GM19395 (cell line): ENCODE data around the gene HOXC13.

ENCODE experiments used
- ATAC-seq: cut with Tn5 transposase; IDR thresholded peaks from one replicate; pipeline ENCODE4 v1.9.1; 2021; ENCODE audit warnings: mild to moderate bottlenecking, moderate library complexity; ENCODE audit not compliant: unreplicated experiment

HOXC13 gene, protein sequence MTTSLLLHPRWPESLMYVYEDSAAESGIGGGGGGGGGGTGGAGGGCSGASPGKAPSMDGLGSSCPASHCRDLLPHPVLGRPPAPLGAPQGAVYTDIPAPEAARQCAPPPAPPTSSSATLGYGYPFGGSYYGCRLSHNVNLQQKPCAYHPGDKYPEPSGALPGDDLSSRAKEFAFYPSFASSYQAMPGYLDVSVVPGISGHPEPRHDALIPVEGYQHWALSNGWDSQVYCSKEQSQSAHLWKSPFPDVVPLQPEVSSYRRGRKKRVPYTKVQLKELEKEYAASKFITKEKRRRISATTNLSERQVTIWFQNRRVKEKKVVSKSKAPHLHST

DNA sequence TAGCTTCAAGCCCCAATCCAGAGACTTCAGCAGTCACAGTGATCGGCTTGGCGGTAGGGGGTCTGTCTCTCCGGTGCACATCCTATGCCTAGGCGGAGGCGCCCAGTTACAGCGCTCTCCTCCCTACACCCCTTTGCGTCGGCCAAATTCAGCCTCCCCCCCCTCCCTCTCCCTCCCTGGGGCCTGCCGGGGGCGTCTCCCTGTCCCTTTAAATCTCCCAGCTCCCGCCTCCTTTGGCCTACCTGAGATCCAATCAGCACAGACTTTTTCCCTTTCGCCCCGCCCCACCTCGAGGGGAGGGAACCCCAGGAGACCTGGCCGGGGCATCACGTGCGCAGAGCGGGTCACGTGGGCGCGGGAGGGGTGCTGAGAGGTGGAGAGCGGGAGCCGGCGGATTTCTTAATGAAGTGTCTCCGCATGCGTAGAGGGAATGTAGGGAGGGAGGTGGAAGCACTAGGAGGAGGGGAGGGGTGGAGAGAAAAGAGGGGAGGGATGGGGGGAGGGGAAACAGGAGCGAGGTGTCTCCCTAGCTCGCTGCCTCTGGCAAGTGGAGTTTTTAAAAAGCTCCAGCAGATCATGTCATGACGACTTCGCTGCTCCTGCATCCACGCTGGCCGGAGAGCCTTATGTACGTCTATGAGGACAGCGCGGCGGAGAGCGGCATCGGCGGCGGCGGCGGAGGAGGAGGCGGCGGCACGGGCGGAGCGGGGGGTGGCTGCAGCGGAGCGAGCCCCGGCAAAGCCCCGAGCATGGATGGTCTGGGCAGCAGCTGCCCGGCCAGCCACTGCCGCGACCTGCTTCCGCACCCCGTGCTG, at the start of gene HOXC13:
Gene HOXC13 (plus strand): TSS at position 506 of the 815 bp plus-strand sequence. CDS start 76 bp downstream, at position 582.
- ATAC-seq, result no peak

DNA sequence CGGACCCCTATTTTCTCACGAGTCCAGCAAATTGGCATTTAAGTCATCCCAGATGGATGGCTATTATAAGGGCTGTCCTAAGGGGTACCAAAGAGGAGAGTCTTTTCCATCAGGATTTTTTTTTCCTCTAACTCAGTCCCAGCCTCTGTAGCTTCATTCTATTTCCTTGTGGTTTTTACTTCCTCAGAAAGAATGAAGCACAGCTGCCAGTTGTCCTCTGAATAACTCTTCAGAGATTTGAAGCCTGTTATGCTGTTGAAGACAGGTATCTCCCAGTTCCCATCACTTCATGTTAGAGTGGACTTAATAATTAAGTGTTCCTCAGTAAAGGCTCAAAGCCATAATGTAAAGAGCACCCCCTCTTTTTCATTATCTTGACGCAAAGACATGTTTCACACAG, 48.5 kb upstream of the HOXC13 start:
- no peak for ATAC-seq

DNA sequence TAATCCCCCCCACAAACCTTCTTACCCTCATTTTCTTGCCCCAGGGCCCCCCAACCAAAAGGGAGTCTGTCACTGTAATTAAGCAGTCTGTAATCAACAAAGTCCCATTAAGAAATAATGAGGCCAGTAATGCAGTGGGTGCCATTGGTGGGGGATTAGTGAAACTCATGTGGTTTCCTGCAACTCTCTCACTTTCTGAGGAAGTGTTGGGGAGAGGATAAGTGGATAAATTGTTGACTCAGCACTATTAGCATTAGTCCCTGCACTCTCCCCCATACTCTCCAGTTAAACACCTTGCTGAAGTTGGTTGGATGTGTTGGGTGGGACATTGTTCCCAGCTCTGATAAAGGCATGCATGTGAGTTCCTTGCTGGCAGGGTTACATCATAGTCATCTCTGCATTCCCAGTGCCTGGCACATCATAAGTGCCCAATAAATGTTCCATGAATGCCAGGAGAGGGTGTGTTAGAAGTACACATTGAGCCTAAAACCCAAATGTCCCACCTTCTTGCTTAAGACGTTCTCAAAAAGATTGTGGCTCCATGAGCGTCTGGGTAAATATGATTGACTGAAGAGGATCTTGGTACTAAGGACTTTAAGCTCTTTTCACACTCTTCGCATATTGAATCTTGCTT, 45.8 kb upstream of the HOXC13 start:
- ATAC-seq, result no peak

DNA sequence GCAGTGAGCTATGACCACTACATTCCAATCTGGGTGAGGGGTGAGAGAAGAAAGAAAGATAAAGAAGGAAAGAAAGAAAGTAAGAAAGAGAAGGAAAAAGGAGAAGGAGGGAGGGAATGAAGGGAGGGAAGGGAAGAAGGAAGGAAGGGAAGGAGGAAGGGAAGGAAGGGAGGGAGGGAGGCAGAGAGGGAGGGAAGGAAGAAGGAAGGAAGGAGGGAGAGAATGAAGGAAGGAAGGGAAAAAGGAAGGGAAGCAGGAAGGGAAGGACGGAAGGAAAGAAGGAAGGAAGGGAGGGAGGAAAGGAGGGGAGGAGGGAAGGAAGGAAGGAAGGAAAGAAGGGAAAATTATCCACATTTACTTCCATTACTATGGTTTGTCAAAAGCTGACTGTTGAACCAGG, 39.4 kb upstream of the HOXC13 start:
- ATAC-seq, result no peak

DNA sequence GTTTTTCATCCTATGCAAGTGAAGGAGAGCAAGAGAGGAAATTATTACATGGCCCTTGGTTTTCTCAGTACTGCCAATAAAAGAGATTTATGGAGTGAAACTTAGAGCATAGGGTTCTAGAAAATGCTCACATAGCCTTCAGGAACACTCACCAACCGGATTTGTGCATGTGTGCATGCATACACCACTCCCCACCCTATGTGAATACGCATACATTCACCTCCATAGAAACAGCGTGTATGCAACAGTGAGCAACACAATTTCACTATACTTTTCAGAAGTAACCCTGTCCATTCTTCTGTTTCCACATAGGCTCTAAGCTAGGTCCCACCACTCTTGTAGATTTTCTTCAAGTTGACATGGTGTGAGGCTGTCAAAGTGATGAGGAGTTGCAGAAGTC, 31.5 kb upstream of the HOXC13 start:
- ATAC-seq, result no peak

DNA sequence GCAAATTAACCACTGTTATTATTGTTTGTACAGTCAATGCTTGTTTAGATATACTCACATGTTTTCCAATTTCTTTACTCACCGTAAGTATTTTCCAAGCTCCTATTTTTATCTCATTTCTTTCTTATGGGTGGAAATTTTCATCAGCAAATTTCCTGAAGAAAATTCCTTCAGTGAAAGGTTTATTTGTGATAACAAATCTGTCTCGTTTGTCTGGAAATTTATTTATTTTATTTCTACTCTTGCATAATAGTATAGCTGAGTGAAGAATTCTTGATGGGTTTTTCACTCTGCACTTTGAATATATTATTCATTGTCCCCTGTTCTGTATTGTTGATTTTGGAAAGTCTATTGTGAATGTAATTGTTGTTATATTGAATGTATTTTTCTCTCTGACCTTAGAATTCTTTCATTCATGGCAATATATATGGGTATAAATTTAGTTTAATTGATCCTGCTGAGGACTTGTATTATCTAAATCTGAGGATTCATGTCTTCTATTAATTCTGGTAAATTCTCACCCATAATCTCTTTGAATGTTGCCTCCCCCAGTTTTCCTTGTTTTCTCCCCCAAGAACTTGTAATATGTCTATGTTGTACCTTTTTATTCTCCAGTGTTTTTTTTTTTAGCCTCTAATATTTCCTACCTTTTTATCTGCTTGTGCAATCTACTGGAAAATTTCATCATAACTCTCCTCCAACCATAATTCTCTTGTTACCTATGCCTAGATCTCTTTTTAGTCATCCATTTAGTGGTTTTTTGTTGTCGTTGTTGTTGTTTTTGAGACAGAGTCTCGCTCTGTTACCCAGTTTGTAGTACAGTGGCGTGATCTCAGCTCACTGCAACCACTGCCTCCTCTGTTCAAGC, 21.6 kb upstream of the HOXC13 start:
- no peak for ATAC-seq

DNA sequence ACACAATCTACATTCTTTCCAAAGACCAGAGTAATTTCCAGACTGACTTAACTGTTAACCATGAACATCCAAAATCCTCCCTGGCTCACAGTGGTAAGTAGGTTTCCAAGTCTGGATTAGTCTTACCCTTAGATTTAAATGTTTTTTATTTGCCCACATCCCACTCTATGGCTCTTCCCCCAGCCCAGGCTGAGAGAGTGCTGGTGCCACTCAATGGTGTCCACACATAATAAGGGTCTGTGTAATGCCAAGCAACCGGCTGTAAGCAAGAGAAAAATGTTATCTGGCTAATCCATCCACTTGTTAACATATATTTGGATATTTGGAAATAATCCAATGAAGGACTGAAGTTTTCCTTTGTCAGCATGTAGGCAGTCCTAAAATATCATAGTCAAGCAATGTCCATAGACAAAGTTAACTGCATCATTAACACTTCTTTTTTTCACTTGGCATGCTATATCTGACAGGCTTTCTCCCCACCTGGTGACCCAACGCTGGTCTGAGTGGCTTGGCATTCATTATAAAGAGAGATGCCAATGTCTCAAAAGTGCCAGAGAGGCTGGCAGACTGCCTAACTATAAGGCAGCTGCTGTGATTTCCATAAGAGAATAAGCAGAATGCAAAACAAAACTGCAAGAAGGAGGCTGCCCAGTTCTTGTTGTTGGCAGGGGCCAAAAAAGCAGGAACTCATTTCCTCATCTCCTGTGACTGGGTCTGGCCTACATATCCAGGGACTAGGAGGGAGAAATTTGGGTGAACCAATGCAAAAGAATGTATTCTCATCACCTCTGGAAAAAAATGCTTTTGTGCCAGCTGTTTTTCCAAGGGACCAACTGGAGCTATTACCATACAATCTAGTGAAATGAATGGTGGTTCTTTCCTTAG, 13.9 kb upstream of the HOXC13 start:
- no peak for ATAC-seq

DNA sequence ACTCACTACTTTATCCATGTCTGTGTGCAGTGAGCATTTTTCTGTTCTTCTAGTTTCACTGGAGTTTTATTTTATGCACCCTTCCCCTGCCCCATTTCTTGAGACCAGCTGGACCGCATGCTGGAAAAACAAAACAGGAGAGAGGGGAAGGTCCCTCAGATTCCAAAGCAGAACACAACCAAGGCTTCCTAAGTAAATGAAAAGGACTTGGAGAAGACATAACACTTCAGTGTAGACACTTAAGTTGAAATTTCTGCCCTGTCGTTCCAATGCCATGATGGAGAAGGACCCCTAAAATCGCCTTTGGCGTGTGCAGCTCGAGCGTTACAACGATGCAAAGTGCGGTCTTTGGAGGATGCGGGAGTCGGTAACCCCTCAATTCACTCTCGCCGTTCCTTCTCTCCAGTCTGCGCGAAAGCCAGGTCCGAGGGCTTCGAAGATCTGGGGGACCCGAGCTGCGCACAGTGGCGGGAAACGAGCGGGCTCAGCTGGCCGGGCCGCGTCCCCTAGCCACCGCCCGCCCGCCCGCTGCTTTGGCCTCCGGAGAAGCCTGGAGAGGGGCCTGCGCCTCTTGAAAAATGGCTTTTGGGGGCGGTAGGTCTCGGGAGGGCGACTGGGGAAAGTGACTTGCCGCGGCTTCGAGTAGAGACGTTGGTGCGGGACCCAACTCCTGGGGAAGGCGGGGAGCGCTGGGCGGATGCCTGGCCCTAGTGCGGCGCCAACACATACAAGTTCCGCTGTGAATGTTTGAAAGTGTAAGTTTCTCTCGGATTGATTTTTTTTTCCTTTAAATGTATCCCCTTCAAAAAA, 11.2 kb upstream of the HOXC13 start:
- no peak for ATAC-seq

DNA sequence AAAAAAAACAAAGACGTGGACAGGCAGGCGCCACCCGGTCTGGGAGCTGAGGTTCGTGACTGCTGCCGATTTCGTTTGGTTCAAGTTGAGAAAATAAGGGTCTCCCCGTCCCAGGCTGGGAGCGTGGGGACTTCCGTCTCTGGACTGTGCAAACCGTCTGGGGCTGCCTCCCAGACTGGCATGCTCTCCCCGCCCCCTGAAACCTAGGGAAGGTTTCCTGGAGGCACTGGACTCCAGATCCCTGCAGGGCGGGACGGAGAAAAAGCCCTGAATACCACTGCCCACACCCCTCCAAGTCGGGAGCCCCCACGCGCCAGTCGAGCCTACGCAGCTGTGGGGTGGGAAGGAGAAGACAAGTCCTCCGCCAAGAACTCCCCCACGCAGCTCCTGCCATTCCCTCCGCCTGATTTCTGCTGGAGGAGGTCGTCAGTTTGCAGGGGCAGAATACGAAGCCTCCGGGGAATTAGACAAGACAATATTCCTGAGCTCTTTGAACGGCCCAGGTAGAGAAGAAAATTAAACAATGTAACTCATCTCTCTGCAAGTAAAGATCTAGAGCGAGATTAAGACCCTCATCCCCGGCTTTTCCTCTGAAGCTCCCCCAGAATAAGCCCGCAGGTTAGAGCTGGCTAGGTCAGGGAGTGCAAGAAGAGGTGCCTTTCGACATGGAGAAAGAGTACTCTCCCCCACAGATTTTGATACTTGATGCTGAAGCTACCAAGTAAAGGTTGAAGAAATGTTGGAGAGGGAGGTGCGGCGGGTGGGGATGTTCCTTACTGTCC, 10.4 kb upstream of the HOXC13 start:
- no peak for ATAC-seq

DNA sequence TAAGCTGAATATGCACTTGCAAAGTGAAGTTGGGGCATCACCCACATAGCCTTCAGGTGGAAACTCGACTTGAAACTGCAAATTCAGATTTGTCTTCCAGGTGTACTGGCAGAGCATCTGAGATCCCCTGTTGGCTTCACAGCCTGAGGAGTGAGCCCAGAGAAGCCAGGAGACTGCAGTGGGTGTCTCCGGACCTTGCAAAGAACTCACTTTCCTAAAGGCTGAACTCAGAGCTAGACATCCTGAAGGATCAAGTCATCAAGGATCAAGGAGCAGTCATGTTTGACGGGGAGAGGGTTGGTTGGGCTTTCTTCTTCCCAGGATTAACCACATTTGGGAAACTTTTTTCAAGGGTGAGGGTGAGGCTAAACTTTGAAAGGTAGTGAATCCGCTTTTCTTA, 9.1 kb upstream of the HOXC13 start:
- ATAC-seq, result no peak

DNA sequence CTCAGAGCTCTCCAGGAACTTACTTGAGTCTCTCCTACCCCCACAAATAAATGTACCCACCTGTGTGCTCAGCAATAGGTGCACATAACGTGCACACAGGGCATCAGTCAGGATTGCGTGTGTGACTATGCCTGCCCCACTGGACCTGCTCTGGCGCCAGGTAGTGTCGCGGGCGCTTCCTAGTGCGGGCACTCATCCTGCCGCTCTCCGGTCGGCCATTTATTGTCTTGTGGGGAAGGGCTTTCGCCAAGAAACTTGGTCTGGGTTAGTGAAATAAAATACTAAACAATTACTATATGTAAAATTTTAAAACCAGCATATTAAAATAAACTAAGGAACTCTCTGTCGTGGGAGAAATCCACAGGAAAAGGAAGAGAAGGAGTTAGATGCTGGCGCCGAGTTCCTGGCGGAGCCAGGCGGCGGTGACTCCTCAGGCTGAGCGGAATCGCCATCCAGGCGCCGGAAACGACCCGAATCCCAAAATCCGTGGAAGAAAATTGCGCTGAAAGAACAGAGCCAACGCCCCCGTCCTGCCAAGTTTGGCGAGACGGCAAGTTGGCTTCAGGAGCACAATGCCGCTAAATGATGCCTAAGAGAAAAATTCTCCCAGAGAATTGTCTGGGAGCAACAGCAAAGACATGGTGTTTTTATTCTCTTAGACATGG, 7.9 kb upstream of the HOXC13 start:
- no peak for ATAC-seq

DNA sequence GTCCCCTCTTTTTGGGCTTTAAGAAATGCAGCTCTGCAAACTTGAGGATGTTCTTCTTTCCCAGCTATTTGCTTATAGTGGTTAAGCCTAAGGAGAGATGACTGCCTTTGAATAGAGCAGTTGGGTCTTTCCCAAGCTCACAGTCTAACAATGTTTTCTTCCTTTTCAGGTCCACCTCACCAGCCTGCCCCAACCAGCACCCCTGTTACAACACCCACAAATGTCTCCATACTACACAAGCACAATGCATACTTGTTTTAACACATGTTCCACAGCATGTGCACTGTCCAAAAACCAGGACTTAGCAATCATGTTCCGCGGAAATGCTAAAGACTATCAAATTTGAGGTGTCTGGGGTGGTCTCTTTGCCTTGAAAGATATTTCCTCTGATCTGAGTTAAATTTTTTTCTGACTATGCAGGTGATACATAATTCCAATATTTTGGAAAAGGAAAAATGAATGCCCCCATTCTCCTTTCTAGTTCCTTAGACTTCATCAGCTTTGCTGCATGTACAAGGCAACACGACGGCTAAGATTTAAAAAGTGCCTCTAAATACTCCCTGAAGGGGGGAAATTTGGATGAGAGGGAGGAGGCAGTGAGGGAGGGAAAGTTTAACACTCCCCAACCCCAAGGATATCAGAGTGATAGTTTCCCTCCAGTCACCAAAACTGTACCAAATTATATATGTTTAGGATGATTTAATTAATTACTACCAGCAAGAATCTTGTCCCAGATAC, 6.6 kb upstream of the HOXC13 start:
- no peak for ATAC-seq

DNA sequence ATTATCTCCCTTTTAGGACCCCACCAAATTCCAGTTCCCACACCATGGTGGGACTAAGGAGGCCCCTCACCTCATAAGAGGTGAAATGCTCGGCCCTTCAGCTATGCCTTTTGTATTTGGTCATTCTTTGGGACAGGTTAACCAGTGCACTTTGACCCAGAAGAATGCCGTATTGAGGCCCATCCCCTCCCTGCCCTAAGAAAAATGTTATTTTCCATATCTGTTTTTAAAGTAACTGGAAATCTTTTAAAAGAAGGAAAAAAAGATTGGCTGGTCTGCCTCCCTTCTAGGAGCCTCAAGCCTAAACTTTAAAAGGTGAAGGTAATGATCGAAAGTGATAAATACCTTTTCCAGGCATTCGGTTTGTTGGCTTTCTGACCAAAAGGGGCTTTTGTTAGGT, 5.7 kb upstream of the HOXC13 start:
- ATAC-seq, result no peak

DNA sequence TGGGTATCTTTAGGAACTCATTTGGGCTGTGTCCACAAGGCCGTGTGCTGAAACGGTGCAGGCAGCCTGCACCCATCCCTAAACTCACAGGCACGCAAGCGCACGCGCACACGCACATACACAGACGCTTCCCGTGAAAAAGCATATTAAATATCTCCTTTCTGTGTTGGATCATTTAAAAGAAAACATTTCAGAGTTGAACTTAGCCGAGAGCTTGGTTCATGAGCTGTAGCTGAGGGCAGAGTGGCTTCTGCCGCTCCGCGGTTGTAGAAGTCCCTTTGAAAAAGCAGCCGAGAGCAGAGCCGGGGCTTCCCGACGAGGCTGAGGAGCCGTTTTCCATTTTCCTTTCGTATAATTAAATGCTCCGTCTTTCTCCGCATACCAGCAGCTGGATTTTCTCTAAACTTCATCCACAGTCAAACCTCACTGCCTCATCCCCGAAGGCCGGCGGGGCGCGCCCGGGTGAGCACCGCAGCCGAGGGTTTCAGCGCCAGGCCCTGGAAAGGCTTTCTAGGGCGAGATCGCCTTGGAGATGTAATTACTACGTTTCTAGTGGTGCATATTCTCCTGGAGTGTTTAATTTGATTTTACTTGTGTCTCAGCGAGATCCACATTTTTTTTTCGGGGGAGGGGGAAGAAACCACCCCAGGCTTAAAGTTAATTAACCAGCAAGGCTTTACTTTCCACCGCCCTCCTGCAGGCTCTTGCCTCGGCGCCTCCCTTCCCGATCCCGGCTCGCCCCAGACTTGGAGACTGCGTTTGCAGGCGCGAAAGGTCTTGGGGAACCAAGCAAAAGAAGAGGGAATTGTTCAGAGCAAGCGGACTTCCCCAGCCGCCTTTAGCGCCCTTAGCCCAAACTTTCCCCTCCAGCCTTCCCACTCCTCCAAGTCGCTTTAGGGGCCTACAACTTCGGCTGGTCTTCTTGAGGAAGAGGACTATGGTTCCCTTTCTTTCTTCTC, 3.0 kb upstream of the HOXC13 start:
- ATAC-seq, result no peak

DNA sequence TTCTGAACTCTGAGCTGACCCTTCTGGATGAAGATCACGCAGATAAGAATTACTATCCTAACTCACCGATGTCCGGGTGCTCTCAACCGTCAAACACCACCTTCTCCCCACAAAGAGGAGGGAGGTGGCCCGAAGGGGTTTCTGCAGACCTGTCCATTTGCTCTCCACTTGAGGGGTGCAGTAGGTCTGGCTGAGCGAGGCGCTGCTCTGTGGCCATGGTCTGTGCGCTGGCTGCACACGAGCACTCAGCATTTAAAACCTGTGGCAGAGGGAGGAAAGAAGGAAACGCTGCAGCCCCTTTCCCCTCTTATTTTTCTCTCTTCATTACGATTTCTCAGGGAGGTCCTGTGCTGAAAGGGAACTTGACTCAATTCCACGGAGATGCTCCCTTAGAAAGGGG, 1.5 kb upstream of the HOXC13 start:
- ATAC-seq, result no peak
